DND-41 (cell line): Measurements from ENCODE around the gene CLDN14.
A peak's percentile ranks its signal among the peaks of the same experiment; 100 is the strongest.

ENCODE experiments used
- ATAC-seq: fragments of 200-7000 bp; cut with Tn5 transposase; 3 replicates; pipeline ENCODE4 v1.9.1; 2021; ENCODE audit warnings: low read depth; ENCODE audit not compliant: insufficient read depth
- DNase-seq: peaks from one replicate; pipeline ENCODE4 v3.0.0-alpha.2; 2020
- H2AFZ ChIP-seq: 2 replicates; pipeline ENCODE4 v1.6.0; 2012; ENCODE audit warnings: low read depth, low read length
- H3K27ac ChIP-seq: 2 replicates; pipeline ENCODE4 v1.5.1; 2012; ENCODE audit warnings: low read length, inconsistent platforms
- H3K27me3 ChIP-seq: fragments of 200-600 bp; sonication (generic); 2 replicates; pipeline ENCODE4 v1.6.0; 2012; ENCODE audit warnings: low read length, mild to moderate bottlenecking, inconsistent platforms; ENCODE audit not compliant: insufficient read depth, poor library complexity
- H3K36me3 ChIP-seq: 2 replicates; pipeline ENCODE4 v1.5.1; 2012; ENCODE audit warnings: low read length, inconsistent platforms; ENCODE audit not compliant: insufficient read depth
- H3K4me1 ChIP-seq: 2 replicates; pipeline ENCODE4 v1.5.1; 2012; ENCODE audit warnings: mild to moderate bottlenecking, low read length; ENCODE audit not compliant: insufficient read depth
- H3K4me2 ChIP-seq: 2 replicates; pipeline ENCODE4 v1.6.0; 2012; ENCODE audit warnings: mild to moderate bottlenecking, moderate library complexity, low read length, inconsistent platforms; ENCODE audit not compliant: insufficient read depth
- H3K4me3 ChIP-seq, 2 experiments: fragments of 200-600 bp in 1 of 2; shearing (Covaris generic) in 1 of 2; 2 replicates each; pipeline ENCODE4 v1.5.1; 2012 to 2016; ENCODE audit warnings: inconsistent platforms in 2 of 2, low read length in 2 of 2, mild to moderate bottlenecking in 2 of 2, low read depth in 1 of 2, moderate library complexity in 1 of 2
- H3K79me2 ChIP-seq: 2 replicates; pipeline ENCODE4 v1.6.0; 2012; ENCODE audit warnings: low read length, inconsistent platforms; ENCODE audit not compliant: insufficient read depth
- H3K9ac ChIP-seq: 2 replicates; pipeline ENCODE4 v1.6.0; 2012; ENCODE audit warnings: low read depth, mild to moderate bottlenecking, inconsistent platforms, low read length, moderate library complexity
- H3K9me3 ChIP-seq: 2 replicates; pipeline ENCODE4 v1.5.1; 2012; ENCODE audit warnings: low read length, moderate library complexity, mild to moderate bottlenecking, inconsistent platforms; ENCODE audit not compliant: insufficient read depth, severe bottlenecking
- H4K20me1 ChIP-seq: 2 replicates; pipeline ENCODE4 v1.6.0; 2012; ENCODE audit warnings: low read length; ENCODE audit not compliant: insufficient read depth
- CTCF ChIP-seq: IDR thresholded peaks from 2 replicates; pipeline ENCODE4 v1.5.1; 2012; ENCODE audit warnings: borderline replicate concordance, low read length, moderate library complexity, mild to moderate bottlenecking; ENCODE audit not compliant: poor library complexity, severe bottlenecking; ENCODE audit errors: extremely low read depth
- EZH2 ChIP-seq: IDR thresholded peaks from 3 replicates; pipeline ENCODE4 v1.6.1; 2012; ENCODE audit warnings: borderline replicate concordance, low read depth, mild to moderate bottlenecking, moderate library complexity, low read length, inconsistent platforms; ENCODE audit not compliant: severe bottlenecking

CLDN14 gene

GRCh38 chr21:36429947-36430546 is 49.9 kb downstream of the CLDN14 start:
- DNase-seq, result no peak
- Histone ChIP-seq H3K79me2 (no peaks in the 10 kb centered on the region), H3K27ac (no peak overlapping the region), H4K20me1 (no peaks in the 10 kb centered on the region), H3K4me2 (no peak overlapping the region), H3K4me1 (no peaks in the 10 kb centered on the region), H2AFZ (no peak overlapping the region), H3K9ac (no peak overlapping the region), H3K27me3 (no peaks in the 10 kb centered on the region), H3K36me3 (no peaks in the 10 kb centered on the region), H3K4me3 (no peak overlapping the region), H3K9me3 (no peaks in the 10 kb centered on the region)
- peak; percentile 44; the same call in 1 of the 3 replicates for ATAC-seq
- TF ChIP-seq CTCF, result no peak
- TF ChIP-seq EZH2, result no peak

- Histone ChIP-seq H3K79me2 (no peaks in the 10 kb centered on the region), H3K4me2 (no peak overlapping the region), H3K27ac (no peak overlapping the region), H3K9me3 (no peaks in the 10 kb centered on the region), H3K36me3 (no peaks in the 10 kb centered on the region), H3K27me3 (no peaks in the 10 kb centered on the region), H4K20me1 (no peaks in the 10 kb centered on the region), H2AFZ (no peak overlapping the region), H3K4me1 (no peaks in the 10 kb centered on the region), H3K9ac (no peak overlapping the region), H3K4me3 (no peak overlapping the region)
- ATAC-seq (no peak), DNase-seq (no peak)
- no peak for TF ChIP-seq EZH2
- TF ChIP-seq CTCF, result no peak
Measured at GRCh38 chr21:36428761-36429432, 51.0 kb downstream of the CLDN14 start.

GRCh38 chr21:36427502-36427901 is 52.4 kb downstream of the CLDN14 start:
- Histone ChIP-seq H4K20me1 (peaks cover 7% of the 10 kb centered on the region; the same call in 1 of the 2 replicates), H3K4me3 (no peak overlapping the region), H3K27me3 (no peaks in the 10 kb centered on the region), H3K4me1 (no peaks in the 10 kb centered on the region), H3K79me2 (no peaks in the 10 kb centered on the region), H3K9ac (no peak overlapping the region), H3K9me3 (no peaks in the 10 kb centered on the region), H2AFZ (no peak overlapping the region), H3K4me2 (no peak overlapping the region), H3K36me3 (peaks cover 4% of the 10 kb centered on the region; the same call in 1 of the 2 replicates), H3K27ac (no peak overlapping the region)
- no peak for DNase-seq
- no peak for TF ChIP-seq EZH2
- ATAC-seq, result no peak

- Histone ChIP-seq H3K36me3 (peaks cover 14% of the 10 kb centered on the region; the same call in 1 of the 2 replicates), H3K9me3 (no peaks in the 10 kb centered on the region), H3K27me3 (no peaks in the 10 kb centered on the region), H3K27ac (no peak overlapping the region), H4K20me1 (peaks cover 9% of the 10 kb centered on the region; the same call in 1 of the 2 replicates), H3K4me3 (no peak overlapping the region), H3K9ac (no peak overlapping the region), H3K79me2 (no peaks in the 10 kb centered on the region), H3K4me2 (no peak overlapping the region), H3K4me1 (no peaks in the 10 kb centered on the region), H2AFZ (no peak overlapping the region)
- 0 out of 3 replicates have a peak, but pooled peaks have one; percentile 24 for ATAC-seq
- DNase-seq, result no peak
- TF ChIP-seq EZH2 (no peak), CTCF (no peak)
Measured at GRCh38 chr21:36425286-36425685, 54.6 kb downstream of the CLDN14 start.
